Measurements from ENCODE around the gene CLEC11A.
A peak's percentile ranks its signal among the peaks of the same experiment; 100 is the strongest.

Gene CLEC11A

DNA sequence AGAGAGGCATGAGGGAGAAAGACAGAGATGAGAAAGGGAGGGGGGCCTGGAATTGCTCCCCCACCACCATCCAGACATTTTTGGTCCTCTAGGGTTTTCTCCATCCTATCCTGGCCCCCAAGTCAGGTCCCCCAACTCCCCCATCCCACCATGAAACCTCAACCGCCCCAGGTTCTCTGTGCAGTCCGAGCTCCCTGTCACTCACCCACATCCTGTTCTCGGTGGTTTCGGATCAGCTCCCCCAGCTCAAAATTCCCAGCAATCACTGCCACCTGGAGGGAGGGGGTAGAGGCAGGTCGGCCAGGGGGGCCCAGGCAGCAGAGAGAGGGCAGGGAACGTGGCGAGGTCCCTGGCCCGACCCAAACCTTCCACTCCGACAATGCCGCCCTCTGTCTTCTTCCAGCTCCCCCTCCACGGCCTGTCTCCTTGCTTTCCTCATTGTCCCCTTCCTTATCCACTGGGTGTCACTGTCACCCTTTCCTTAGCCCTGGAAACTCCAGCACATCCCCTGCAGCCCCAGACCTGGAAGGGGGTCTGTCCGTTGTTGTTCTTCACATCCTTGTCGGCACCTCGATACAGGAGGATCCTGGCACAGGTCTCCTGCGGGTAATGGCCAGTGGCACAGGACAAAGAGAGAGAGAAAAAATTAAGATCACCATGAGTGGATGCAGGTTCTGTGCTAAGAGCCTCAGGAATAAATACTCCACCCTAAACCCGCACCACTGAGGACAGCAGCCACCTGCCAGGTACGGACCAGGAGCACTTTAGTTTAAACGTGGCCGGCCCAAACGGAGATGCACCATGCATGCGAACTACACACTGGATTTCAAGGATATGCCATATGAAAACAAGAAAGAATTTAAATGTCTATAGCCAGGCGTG, 19.0 kb upstream of the CLEC11A start:
- DNase-seq (ENCODE audit: low spot score): no peak
- no peak for FAIRE-seq

DNA sequence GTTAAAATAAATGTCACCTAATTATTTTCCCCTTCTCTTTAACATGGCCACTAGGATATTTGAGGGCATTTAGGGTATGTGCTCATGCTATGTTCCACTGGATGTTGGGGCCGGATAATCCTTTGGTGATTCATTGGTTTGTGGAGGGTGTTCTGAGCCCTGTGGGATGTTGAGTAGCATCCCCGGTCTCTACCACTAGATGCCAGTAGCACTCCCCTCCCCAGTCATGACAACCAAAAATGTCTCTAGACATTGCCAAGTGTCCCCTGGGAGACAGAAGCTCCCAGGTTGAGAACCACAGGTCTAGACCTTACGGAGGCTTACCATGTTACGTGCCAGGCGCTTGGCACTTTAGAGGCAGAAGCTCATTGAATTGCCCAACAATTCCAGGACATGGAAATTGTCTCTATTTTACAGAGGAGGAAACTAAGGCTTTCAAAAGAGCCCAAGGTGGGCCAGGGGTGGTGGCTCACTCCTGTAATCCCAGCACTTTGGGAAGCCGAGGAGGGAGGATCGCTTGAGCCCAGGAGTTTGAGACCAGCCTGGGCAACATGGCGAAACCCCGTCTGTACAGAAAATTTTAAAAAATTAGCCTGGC, 17.6 kb upstream of the CLEC11A start:
- peak; percentile 31 for FAIRE-seq
- DNase-seq (ENCODE audit: low spot score): peak; percentile 45

DNA sequence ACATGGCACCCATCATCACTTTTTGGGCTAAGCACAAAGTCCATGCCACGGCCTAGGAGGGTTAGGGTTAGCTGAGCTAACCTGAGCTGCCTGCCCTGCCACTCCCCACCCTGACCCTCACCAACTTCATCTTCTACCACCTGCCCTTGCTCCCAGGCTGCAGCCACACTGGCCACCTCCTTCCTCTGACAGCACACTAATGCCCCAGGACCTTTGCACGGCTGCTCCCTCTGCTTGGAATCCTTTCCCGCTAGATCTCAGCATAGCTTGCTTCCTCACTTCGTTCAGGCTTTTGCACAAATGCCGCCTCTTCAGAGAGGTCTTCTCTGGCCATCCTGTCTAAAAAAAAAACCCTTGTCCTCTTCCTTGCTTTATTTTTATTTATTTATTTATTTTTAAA, 16.8 kb upstream of the CLEC11A start:
- no peak for DNase-seq (ENCODE audit: low spot score)
- FAIRE-seq: no peak

GRCh38 chr19:50708179-50708879, 14.8 kb upstream of the CLEC11A start:
- DNase-seq (ENCODE audit: low spot score) (no peak), FAIRE-seq (no peak)

GRCh38 chr19:50710094-50710493, 13.1 kb upstream of the CLEC11A start:
- FAIRE-seq: no peak
- DNase-seq (ENCODE audit: low spot score): no peak

- no peak for FAIRE-seq
- DNase-seq (ENCODE audit: low spot score): no peak
Measured at GRCh38 chr19:50710612-50711011, 12.6 kb upstream of the CLEC11A start.

GRCh38 chr19:50711196-50711595, 12.0 kb upstream of the CLEC11A start:
- FAIRE-seq (no peak), DNase-seq (ENCODE audit: low spot score) (no peak)

DNA sequence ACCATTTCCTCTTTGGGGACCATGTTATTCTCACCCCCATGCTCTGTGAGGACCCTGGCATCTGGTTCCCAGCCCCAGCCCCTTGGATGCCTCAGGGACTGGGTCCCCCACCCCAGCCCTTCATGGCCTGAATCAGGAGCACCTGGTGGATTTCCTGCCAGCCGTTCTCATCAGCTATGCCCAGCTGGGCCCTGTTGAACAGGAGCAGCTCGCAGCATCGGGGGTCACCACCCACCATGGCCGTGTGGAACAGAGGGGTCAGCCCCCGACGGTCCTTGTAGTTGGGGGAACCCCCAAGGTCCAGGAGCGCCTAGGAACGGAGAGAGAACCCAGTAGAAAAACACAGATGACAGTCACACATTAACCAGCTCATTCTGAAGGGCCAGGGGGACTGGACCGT, 11.4 kb upstream of the CLEC11A start:
- FAIRE-seq (no peak), DNase-seq (ENCODE audit: low spot score) (no peak)

DNA sequence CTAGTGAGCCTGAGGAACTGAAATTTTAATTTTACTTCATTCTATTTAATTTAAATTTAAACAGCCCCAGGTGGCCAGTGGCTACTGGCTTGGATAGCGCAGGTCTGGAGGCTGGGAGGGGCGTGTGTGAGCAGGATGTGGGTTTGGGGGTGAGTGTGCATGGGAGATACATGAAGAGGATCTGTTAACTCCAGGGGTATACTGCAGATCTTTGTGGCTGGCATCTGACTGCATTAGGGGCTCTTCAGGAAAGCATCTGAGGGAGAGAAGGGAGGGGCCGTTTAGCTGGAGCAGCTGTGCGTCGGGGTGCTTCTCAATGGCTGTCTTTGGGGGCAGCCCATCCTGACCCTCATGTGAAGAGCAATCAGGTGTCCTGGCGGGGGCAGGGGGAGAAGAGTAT, 10.3 kb upstream of the CLEC11A start:
- FAIRE-seq (no peak), DNase-seq (ENCODE audit: low spot score) (no peak)

DNA sequence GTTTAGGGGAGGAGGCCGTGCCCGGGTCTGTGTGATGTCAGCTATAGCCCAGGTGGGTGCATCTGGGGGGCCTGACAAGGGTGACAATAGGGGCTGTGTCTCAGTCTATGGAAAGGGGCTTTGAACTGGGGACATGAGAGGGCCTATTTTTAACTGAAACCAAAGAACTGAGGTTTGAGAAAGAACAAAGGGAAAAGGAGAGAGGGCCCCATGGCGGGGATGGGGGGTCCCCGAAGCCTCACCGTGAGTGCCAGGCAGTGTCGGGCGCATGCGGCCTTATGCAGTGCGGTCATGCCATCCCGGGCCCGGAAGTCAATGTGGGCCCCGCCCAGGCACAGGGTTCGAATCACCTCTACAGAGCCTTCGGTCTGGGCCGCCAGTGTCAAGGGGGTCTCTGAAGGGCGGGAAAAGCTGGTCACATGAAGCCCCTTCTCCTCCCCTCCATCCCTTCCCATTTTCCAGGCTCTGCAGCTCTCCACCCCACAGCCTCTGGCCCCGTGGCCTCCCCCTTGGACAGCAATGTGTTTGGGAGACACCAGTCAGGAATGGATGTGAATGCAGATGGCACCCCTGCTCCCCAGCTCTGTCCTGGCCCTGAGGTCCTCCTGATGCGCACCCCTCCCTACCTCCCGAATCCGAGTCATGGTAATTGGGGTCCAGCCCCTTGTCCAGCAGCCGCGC, 9.5 kb upstream of the CLEC11A start:
- FAIRE-seq: no peak
- no peak for DNase-seq (ENCODE audit: low spot score)

DNA sequence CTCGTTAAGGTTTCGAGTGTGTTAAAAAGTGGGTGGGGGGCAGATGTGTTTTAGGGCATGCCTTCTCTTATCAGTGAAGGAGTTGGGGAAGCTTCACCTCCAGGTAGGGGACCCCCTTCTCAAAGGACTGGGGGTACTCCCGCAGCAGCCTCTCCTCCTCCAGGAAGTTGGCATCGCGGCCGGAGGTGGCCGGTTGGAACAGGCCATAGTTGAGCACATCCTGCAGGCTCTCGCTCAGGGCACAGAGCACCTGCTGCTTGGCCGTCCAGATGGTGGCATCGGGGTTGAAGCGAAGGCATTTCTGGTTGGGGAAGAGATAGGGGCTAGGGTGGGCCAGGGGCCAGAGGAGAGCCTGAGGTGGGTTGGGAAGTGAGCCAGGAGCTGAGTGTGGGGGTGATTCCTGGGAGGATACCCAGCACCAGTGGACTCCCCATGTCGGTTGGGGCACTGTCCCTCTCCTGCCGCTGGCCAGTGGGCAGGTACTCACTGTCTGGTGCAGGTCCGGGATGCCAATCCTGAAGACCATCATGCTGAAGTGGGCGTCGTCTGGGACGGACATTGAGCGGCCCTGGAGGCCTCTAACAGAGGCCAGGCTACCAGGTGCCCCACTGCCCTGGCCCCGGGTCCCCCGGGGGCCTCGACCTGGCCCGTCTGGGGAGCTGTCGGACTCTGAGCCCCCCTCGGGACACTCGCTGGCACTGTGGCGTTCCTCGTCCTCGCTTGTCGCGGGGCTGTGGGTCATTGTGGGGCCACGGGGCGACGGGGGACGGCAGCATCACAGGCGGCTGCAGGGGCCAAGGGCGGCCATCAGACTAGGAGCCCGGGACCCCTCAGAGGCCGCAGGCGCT, 6.8 kb upstream of the CLEC11A start:
- DNase-seq (ENCODE audit: low spot score) (no peak), FAIRE-seq (no peak)

DNA sequence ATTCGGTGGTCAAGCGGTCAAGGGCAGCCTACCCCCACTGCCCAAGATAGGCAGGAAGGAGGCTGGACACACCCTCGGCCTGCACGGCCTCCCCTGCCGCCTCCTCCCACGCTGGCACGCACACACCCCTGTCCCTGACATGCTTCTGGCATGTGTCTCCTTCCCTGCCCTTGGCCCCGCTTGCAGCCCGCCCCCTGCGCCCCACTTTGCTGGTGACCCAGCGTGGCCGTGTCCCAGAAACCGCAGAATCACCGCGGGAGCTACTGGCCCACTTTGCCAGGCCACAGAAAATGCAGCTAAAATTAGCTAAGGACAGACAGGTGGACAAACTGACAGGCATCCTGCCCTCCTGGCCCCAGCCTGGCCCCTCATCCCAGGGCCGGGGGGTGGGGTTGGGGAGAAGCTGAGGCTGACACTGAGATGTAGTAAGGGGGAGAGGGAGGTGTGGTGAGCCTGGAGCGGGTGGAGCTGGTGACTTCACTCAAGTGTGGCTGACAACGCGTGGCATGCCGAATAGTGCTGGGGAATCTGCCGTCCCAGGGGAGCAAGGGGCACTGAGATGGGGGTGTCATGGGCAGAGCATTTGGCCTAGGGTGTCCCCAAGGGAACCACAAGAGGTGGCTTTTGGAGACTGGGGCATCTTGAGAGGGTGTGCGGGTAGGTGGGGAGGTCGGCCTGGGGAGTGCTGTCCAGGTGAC, 6.0 kb upstream of the CLEC11A start:
- FAIRE-seq: no peak
- no peak for DNase-seq (ENCODE audit: low spot score)

DNA sequence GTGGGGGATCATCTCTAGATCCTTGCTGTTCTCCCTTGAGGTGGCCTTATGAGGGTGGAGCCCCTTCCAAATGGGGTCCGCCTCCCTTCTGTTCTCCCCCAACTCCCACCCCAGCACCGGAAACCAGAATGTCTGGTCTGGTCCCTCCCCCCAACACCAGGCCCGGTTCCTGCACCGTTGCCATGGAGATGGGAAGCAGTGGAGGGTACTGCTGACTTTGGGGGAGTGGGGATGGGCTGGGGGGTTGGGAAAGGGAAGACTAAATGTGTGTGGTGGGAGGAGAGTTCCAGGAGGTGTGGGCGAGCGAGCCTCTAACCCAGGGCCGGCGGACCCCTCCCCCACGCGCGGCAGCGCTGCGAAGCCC, 5.3 kb upstream of the CLEC11A start:
- DNase-seq (ENCODE audit: low spot score): no peak
- no peak for FAIRE-seq

GRCh38 chr19:50718255-50719118, 4.7 kb upstream of the CLEC11A start:
- FAIRE-seq (no peak), DNase-seq (ENCODE audit: low spot score) (no peak)

- FAIRE-seq (no peak), DNase-seq (ENCODE audit: low spot score) (no peak)
Measured at GRCh38 chr19:50719119-50719435, 4.1 kb upstream of the CLEC11A start.

- no peak for DNase-seq (ENCODE audit: low spot score)
- no peak for FAIRE-seq
Measured at GRCh38 chr19:50719566-50719965, 3.6 kb upstream of the CLEC11A start, which contains the start of gene SHANK1. SHANK1 (minus strand) TSS chr19:50719802; CDS start chr19:50716919, 2,883 bp downstream.

GRCh38 chr19:50720181-50720920, 2.8 kb upstream of the CLEC11A start:
- FAIRE-seq: no peak
- no peak for DNase-seq (ENCODE audit: low spot score)

GRCh38 chr19:50720921-50721381, 2.2 kb upstream of the CLEC11A start:
- no peak for FAIRE-seq
- DNase-seq (ENCODE audit: low spot score): no peak

Measured in RCC 7860 (cell line).